ENCODE measurements around the gene DUOXA1.
"Not testable (repeated sequence)": the region's sequence is repeated elsewhere in the genome, so short reads cannot be mapped to it uniquely, and the experiment has no call there.

DUOXA1 gene

GRCh38 chr15:45093013-45093412 lies 36.7 kb downstream of the DUOXA1 start:
- no peak for DNase-seq (ENCODE audit: extremely low read depth in 1 of 2, low read depth in 1 of 2)

- no peak for DNase-seq (ENCODE audit: extremely low read depth in 1 of 2, low read depth in 1 of 2)
Measured at GRCh38 chr15:45091576-45091975, 38.1 kb downstream of the DUOXA1 start.

- no peak for DNase-seq (ENCODE audit: extremely low read depth in 1 of 2, low read depth in 1 of 2)
Measured at GRCh38 chr15:45091161-45091560, 38.5 kb downstream of the DUOXA1 start.

DNA sequence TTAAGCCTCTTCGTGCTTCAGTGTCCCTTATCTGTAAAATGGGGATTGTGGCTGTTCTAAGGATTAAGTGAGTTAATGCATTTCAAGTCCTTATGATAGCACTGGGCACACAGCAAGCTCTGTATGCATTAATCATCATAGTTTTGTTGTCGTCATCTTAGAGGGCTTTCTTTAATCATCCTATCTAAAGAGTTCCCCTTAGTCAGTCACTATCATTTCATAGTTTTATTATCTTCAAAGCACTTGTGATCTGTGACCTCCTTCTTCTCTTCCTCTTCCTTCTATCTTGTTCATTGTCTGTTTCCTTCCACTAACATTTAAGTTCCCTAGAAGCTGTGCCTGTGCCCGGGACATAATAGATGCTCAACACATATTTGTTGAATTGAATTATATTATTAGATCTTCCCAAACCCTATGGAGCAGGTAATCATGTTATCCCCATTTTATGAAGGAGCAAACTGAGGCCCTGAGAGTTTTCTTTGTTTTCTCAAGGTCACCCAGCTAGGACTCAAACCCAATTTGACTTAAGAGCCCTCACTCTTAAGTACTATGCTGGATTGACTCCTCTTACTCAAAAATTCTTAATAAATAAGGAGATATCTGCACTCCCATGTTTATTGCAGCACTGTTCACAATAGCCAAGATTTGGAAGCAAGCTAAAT lies 39.8 kb downstream of the DUOXA1 start:
- no peak for DNase-seq (ENCODE audit: extremely low read depth in 1 of 2, low read depth in 1 of 2)

GRCh38 chr15:45088801-45089711 lies 40.6 kb downstream of the DUOXA1 start:
- DNase-seq (ENCODE audit: extremely low read depth in 1 of 2, low read depth in 1 of 2): no peak

DNA sequence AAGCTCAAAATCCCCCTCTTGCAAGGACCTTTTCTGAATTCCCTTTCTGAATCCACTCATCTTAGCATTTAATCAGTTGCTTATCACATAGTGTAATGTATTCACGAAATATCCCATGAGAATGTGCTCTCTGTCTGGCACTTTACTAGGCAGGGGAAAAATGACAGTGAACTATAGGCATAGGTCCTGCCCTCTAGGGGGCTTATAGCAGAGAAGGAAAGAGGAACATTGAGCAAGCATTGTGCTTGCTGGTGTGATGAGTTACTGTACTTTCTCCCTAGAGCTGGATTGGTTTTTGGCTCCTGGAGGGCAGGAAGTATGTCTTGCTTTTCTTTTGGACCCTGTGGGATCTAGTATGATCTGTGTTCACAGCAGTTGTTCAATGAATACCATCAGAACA lies 42.2 kb downstream of the DUOXA1 start:
- DNase-seq (ENCODE audit: extremely low read depth in 1 of 2, low read depth in 1 of 2): no peak

GRCh38 chr15:45084163-45084562 lies 45.5 kb downstream of the DUOXA1 start:
- DNase-seq (ENCODE audit: extremely low read depth in 1 of 2, low read depth in 1 of 2): no peak

DNA sequence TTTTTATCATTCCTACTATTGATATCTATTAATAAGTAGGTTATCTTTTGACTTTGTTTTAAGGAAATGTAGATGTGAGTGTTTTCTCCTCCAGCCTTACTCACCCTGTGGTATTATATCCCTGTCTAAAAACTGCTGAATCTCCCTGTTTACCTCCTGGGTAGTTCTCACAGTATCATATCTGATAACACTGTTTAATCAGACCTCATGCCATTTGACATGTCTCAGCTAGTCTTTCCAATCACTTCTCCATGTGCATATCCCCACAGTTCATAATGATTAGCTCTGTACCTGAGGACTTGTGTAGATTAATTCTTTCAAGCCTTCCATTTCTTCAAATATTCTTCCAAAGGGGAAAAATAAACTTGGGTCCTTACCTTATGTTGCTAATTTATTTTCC lies 46.5 kb downstream of the DUOXA1 start:
- DNase-seq (ENCODE audit: extremely low read depth in 1 of 2, low read depth in 1 of 2): no peak

- DNase-seq (ENCODE audit: extremely low read depth in 1 of 2, low read depth in 1 of 2): not testable (repeated sequence)
Measured at GRCh38 chr15:45082412-45082811, 47.3 kb downstream of the DUOXA1 start.

- not testable (repeated sequence) for DNase-seq (ENCODE audit: extremely low read depth in 1 of 2, low read depth in 1 of 2)
Measured at GRCh38 chr15:45080593-45080992, 49.1 kb downstream of the DUOXA1 start.

DNA sequence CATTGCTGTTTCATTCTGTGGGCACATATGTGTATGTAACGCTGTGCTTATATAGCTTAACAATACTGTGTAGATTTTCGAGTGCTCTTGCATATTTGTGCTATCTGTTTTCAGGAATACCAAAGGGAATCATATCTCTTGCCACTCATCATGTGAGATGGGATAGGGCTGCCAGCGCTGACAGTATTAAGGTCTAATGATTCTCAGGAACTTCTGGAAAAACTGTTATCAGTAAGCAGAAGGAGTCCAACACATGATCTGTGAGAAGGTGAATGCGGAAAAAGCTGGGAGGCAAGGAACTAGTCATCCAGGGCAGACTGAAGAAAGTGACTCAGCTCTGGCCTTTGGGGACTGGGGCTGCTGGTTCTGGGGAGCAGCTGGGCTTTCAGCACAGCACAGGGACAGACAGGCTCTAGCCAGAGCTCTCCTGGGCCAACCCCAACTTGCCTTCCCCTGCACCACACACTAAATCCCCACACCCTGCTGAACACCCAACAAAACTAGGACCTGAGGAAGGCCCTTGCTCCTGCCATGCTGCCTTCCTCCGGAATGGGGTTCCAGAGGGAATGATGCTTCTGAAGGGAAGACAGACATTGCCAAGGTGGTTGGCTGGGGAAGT lies 49.9 kb downstream of the DUOXA1 start:
- DNase-seq (ENCODE audit: extremely low read depth in 1 of 2, low read depth in 1 of 2): not testable (repeated sequence)

- DNase-seq (ENCODE audit: extremely low read depth in 1 of 2, low read depth in 1 of 2): not testable (repeated sequence)
Measured at GRCh38 chr15:45079201-45079600, 50.5 kb downstream of the DUOXA1 start.

DNA sequence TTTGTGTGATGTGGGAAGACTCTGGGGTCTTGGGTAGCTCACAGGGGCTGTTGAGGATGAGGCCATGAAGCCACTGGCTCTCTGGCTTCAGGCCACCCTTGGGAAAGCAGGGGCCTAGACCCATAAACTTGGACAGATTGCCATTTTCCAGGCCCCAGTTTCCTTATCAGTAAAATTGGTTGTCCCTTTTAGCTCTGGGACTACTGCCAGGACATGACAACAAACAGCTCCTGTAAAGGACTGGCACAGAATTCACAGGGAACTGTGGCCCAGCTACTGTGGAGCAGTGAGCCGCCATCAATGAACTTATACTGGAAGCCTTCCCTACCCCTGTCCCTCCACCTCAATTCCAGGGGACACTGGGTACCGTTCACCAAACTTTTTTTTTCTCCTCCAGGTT lies 52.3 kb downstream of the DUOXA1 start:
- DNase-seq (ENCODE audit: extremely low read depth in 1 of 2, low read depth in 1 of 2): not testable (repeated sequence)

- DNase-seq (ENCODE audit: extremely low read depth in 1 of 2, low read depth in 1 of 2): not testable (repeated sequence)
Measured at GRCh38 chr15:45075440-45076320, 54.0 kb downstream of the DUOXA1 start.

DNA sequence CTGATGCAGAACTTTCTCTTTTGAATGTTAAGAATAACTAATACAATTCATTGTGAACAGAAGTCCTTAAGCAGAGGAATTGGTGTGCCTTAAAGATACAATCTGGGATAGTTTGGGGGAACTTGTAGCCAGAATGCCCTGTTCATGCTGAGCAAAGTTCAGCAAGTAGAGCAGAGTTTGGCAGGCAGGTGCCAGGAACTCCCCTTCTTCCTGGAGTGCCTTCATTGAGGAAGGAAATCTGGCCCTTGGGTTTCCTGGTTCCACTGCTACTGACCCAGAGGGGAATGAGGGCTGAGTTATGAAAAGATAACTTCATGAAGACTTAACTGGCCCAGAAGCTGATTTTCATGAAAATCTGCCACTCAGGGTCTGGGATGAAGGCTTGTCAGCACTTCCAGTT lies 56.1 kb downstream of the DUOXA1 start:
- DNase-seq (ENCODE audit: extremely low read depth in 1 of 2, low read depth in 1 of 2): not testable (repeated sequence)

- not testable (repeated sequence) for DNase-seq (ENCODE audit: extremely low read depth in 1 of 2, low read depth in 1 of 2)
Measured at GRCh38 chr15:45069942-45070360, 59.7 kb downstream of the DUOXA1 start.
